Lung (tissue), 12 donors: ENCODE measurements around the gene ZBTB3. TPM values are rescaled to one million over a fixed set of nuclear protein-coding genes. Genes with fewer than 3 reads are reported as not detected.

Source experiments
- ATAC-seq: fragments of 200-7000 bp; cut with Tn5 transposase; one replicate; pipeline ENCODE4 v1.9.1; 2020; ENCODE audit warnings: moderate number of reproducible peaks; ENCODE audit not compliant: insufficient read depth, low FRiP score
- DNase-seq, 3 donors: peaks; one replicate each; pipeline ENCODE4 v3.0.0-alpha.2; 2013 to 2017
- H3K27ac ChIP-seq, 2 donors: one replicate each; pipeline ENCODE4 v1.5.1; 2013; ENCODE audit warnings: mild to moderate bottlenecking in 2 of 2, moderate library complexity in 2 of 2, control low read depth in 1 of 2, inconsistent platforms in 1 of 2, low read depth in 1 of 2, low read length in 1 of 2
- H3K27me3 ChIP-seq, 3 donors: one replicate each; pipeline ENCODE4 v1.5.1; 2013; ENCODE audit warnings: low read length in 2 of 3; ENCODE audit not compliant: control insufficient read depth in 3 of 3, insufficient read depth in 3 of 3
- H3K36me3 ChIP-seq, 4 donors: one replicate each; pipeline ENCODE4 v1.5.1; 2013; ENCODE audit warnings: low read length in 4 of 4, mild to moderate bottlenecking in 1 of 4, moderate library complexity in 1 of 4; ENCODE audit not compliant: control insufficient read depth in 4 of 4, insufficient read depth in 4 of 4
- H3K4me1 ChIP-seq, 5 donors: one replicate each; pipeline ENCODE4 v1.5.1; 2013; ENCODE audit warnings: low read length in 5 of 5, mild to moderate bottlenecking in 2 of 5, moderate library complexity in 1 of 5; ENCODE audit not compliant: control insufficient read depth in 5 of 5, insufficient read depth in 5 of 5
- H3K4me3 ChIP-seq: one replicate; pipeline ENCODE4 v1.5.1; 2013; ENCODE audit warnings: mild to moderate bottlenecking, control low read depth, moderate library complexity
- H3K9ac ChIP-seq, 2 donors: one replicate each; pipeline ENCODE4 v1.5.1; 2013; ENCODE audit warnings: low read length in 2 of 2, control low read depth in 1 of 2; ENCODE audit not compliant: insufficient read depth in 1 of 2
- H3K9me3 ChIP-seq, 4 donors: one replicate each; pipeline ENCODE4 v1.5.1; 2013; ENCODE audit warnings: low read length in 3 of 4, mild to moderate bottlenecking in 1 of 4, moderate library complexity in 1 of 4; ENCODE audit not compliant: control insufficient read depth in 4 of 4, insufficient read depth in 3 of 4
- CTCF ChIP-seq: IDR thresholded peaks from 2 replicates; pipeline ENCODE4 v1.5.1; 2012; ENCODE audit warnings: mild to moderate bottlenecking; ENCODE audit errors: control extremely low read depth, extremely low read depth
- WGBS, 2 donors: extraction: QIAGEN DNeasy Blood & Tissue Kit; methylation state at CpG; one replicate each; pipeline ENCODE4 v1.1.7; 2013; 5-methylcytosine and 5-hydroxymethylcytosine counted together
- polyA plus RNA-seq, 2 donors: library from polyadenylated mRNA; stranded (reverse); fragments of 200-250 nt; gene quantifications; one replicate each; pipeline ENCODE4 v1.2.1, GENCODE V29; 2013
- total RNA-seq, 2 donors: library from RNA; depleted of rRNA in 1 of 2; stranded (reverse); fragments of >200 nt in 1 of 2; gene quantifications; one replicate each; pipeline ENCODE4 v1.2.1, GENCODE V29; 2014 to 2021
- donor health status: control.
- donor health status: control.
- donor health status: Bipolar disorder and iron deficiency.
- donor health status: healthy.
- donor health status: DM: yes; HTN: yes; CAD: no.

The ZBTB3 gene
- total and polyA plus RNA-seq, 4 donors: 2.1 to 12.9 (median 7.4) TPM

GRCh38 chr11:62796281-62796680 lies 42.3 kb upstream of the ZBTB3 start:
- H3K4me1 ChIP-seq: peaks cover 0 to 9% (median 7%) of the 10 kb centered on the region in 5 donors
- 89 to 95% methylated on average over 7 of the region's 7 CpGs for whole genome bisulfite sequencing, 2 donors
- no peak for DNase-seq
- H3K9ac ChIP-seq: no peak overlapping the region
- no peak for ATAC-seq
- H3K9me3 ChIP-seq: no peaks in the 10 kb centered on the region
- peaks cover 45 to 62% (median 52%) of the 10 kb centered on the region in 4 donors for H3K36me3 ChIP-seq
- TF ChIP-seq CTCF: no peak
- no peak overlapping the region for H3K27ac ChIP-seq
- H3K27me3 ChIP-seq: no peaks in the 10 kb centered on the region
- no peak overlapping the region for H3K4me3 ChIP-seq

GRCh38 chr11:62794201-62794775 lies 40.3 kb upstream of the ZBTB3 start:
- DNase-seq (no peak), ATAC-seq (no peak)
- peaks cover 0 to 25% (median 8%) of the 10 kb centered on the region in 5 donors for H3K4me1 ChIP-seq
- no peaks in the 10 kb centered on the region for H3K27me3 ChIP-seq
- no peak overlapping the region for H3K4me3 ChIP-seq
- H3K9ac ChIP-seq: no peak overlapping the region
- H3K9me3 ChIP-seq: no peaks in the 10 kb centered on the region
- 66 to 81% methylated on average over 8 of the region's 8 CpGs for WGBS, 2 donors
- no peak for TF ChIP-seq CTCF
- H3K36me3 ChIP-seq: peaks cover 31 to 53% (median 41%) of the 10 kb centered on the region in 4 donors
- H3K27ac ChIP-seq: no peak overlapping the region

- no peaks in the 10 kb centered on the region for H3K27me3 ChIP-seq
- H3K36me3 ChIP-seq: peaks cover 23 to 41% (median 33%) of the 10 kb centered on the region in 4 donors
- H3K4me1 ChIP-seq: peaks cover 0 to 27% (median 8%) of the 10 kb centered on the region in 5 donors
- ATAC-seq: no peak
- 28 to 29% methylated on average over 11 of the region's 11 CpGs for WGBS, 2 donors
- DNase-seq: peak; percentile 82 to 89 (median 88)
- peak overlapping the region in 1 of 2 donors; percentile 73 for H3K9ac ChIP-seq
- H3K4me3 ChIP-seq: no peak overlapping the region
- H3K27ac ChIP-seq: peak overlapping the region; percentile 62 to 75
- TF ChIP-seq CTCF: no peak
- H3K9me3 ChIP-seq: no peaks in the 10 kb centered on the region
These were observed 38.2 kb upstream of the ZBTB3 start for GRCh38 chr11:62792202-62792575.
